IMR-90 (cell line): ENCODE measurements around the gene FAM168A. TPM values are rescaled to one million over a fixed set of nuclear protein-coding genes. Genes with fewer than 3 reads are reported as not detected.

ENCODE experiments used
- ATAC-seq: fragments of 200-7000 bp; cut with Tn5 transposase; 2 replicates; pipeline ENCODE4 v1.9.1; 2020; ENCODE audit warnings: low read depth, mild to moderate bottlenecking, moderate library complexity
- BruUV-seq: library from RNA; stranded (reverse); fragments of 400-500 nt; replicated peaks from 2 replicates; lab custom pipeline; 2021; lab: Mats Ljungman, UMichigan
- CTCF ChIA-PET: fragments of 300-600 bp; formaldehyde crosslinking; extraction: SDS; loops from one replicate; lab custom pipeline; 2021; ENCODE audit warnings: antibody characterized with exemption; lab: Yijun Ruan, JAX
- POLR2A ChIA-PET: fragments of 300-600 bp; sonication (Branson Sonifier 250); formaldehyde crosslinking; loops from one replicate; lab custom pipeline; 2022; ENCODE audit warnings: antibody characterized with exemption; ENCODE audit not compliant: unreplicated experiment; lab: Charles Lee
- DNase-seq: peaks from one replicate; pipeline ENCODE4 v3.0.0; 2013
- H2AFZ ChIP-seq: replicated peaks from 2 replicates; pipeline ENCODE3; 2013; ENCODE audit warnings: low read length, mild to moderate bottlenecking; ENCODE audit not compliant: poor library complexity
- H2AK5ac ChIP-seq: 2 replicates; pipeline ENCODE4 v1.6.1; 2013; ENCODE audit warnings: low read depth, low read length, inconsistent platforms
- H2AK9ac ChIP-seq: replicated peaks from 2 replicates; pipeline ENCODE3; 2013; ENCODE audit warnings: mild to moderate bottlenecking, low read depth, low read length, moderate library complexity; ENCODE audit not compliant: poor library complexity
- H2BK120ac ChIP-seq: 2 replicates; pipeline ENCODE4 v1.6.1; 2013; ENCODE audit warnings: low read depth, low read length, inconsistent platforms
- H2BK15ac ChIP-seq: 3 replicates; pipeline ENCODE4 v1.6.1; 2013; ENCODE audit warnings: low read depth, low read length, inconsistent platforms
- H2BK20ac ChIP-seq: 2 replicates; pipeline ENCODE4 v1.6.1; 2013; ENCODE audit warnings: low read depth, mild to moderate bottlenecking, inconsistent platforms, low read length, moderate library complexity
- H2BK5ac ChIP-seq: 2 replicates; pipeline ENCODE4 v1.6.1; 2013; ENCODE audit warnings: mild to moderate bottlenecking, low read depth, low read length, inconsistent platforms; ENCODE audit not compliant: poor library complexity, severe bottlenecking
- H3K14ac ChIP-seq: replicated peaks from 2 replicates; pipeline ENCODE4 v1.6.1; 2013; ENCODE audit warnings: low read depth, low read length, inconsistent platforms
- H3K18ac ChIP-seq: 2 replicates; pipeline ENCODE4 v1.6.1; 2013; ENCODE audit warnings: low read depth, low read length, control low read depth
- H3K23ac ChIP-seq: 2 replicates; pipeline ENCODE4 v1.6.1; 2013; ENCODE audit warnings: low read depth, low read length, inconsistent platforms
- H3K27ac ChIP-seq: 2 replicates; pipeline ENCODE4 v1.5.1; 2013; ENCODE audit warnings: mild to moderate bottlenecking, control low read depth, low read length; ENCODE audit not compliant: insufficient read depth
- H3K27me3 ChIP-seq: 2 replicates; pipeline ENCODE4 v1.6.1; 2013; ENCODE audit warnings: low read length; ENCODE audit not compliant: control insufficient read depth, insufficient read depth
- H3K36me3 ChIP-seq: 2 replicates; pipeline ENCODE4 v1.6.1; 2013; ENCODE audit warnings: low read length, mixed read lengths; ENCODE audit not compliant: control insufficient read depth, insufficient read depth
- H3K4ac ChIP-seq: 2 replicates; pipeline ENCODE4 v1.6.1; 2013; ENCODE audit warnings: low read depth, low read length, inconsistent platforms
- H3K4me1 ChIP-seq: 2 replicates; pipeline ENCODE4 v1.6.1; 2013; ENCODE audit warnings: low read length, mixed read lengths; ENCODE audit not compliant: control insufficient read depth, insufficient read depth
- H3K4me2 ChIP-seq: 2 replicates; pipeline ENCODE4 v1.6.1; 2013; ENCODE audit warnings: low read depth, mild to moderate bottlenecking, control low read depth, low read length, moderate library complexity
- H3K4me3 ChIP-seq: 2 replicates; pipeline ENCODE4 v1.5.1; 2013; ENCODE audit warnings: low read depth, mild to moderate bottlenecking, control low read depth, low read length, moderate library complexity; ENCODE audit not compliant: insufficient read depth
- H3K56ac ChIP-seq: 2 replicates; pipeline ENCODE4 v1.6.1; 2013; ENCODE audit warnings: low read length, inconsistent platforms; ENCODE audit not compliant: insufficient read depth; ENCODE audit errors: extremely low read depth
- H3K79me1 ChIP-seq, 2 experiments: 2 replicates each; pipeline ENCODE4 v1.6.1; 2013; ENCODE audit warnings: low read length in 2 of 2, inconsistent platforms in 1 of 2, low read depth in 1 of 2
- H3K9ac ChIP-seq: 2 replicates; pipeline ENCODE4 v1.6.1; 2013; ENCODE audit warnings: low read depth, low read length, control low read depth
- H3K9me1 ChIP-seq: 2 replicates; pipeline ENCODE4 v1.6.1; 2013; ENCODE audit warnings: low read length, inconsistent platforms; ENCODE audit not compliant: insufficient read depth
- H3K9me3 ChIP-seq: 2 replicates; pipeline ENCODE4 v1.6.1; 2013; ENCODE audit warnings: low read length; ENCODE audit not compliant: control insufficient read depth, insufficient read depth
- H4K20me1 ChIP-seq: 2 replicates; pipeline ENCODE4 v1.6.1; 2013; ENCODE audit warnings: low read length, inconsistent platforms; ENCODE audit not compliant: insufficient read depth
- H4K5ac ChIP-seq: 2 replicates; pipeline ENCODE4 v1.6.1; 2013; ENCODE audit warnings: mild to moderate bottlenecking, low read depth, low read length, control low read depth
- H4K8ac ChIP-seq, 2 experiments: 2 replicates each; pipeline ENCODE4 v1.6.1; 2013; ENCODE audit warnings: low read depth in 2 of 2, low read length in 2 of 2, control low read depth in 1 of 2, inconsistent platforms in 1 of 2
- H4K91ac ChIP-seq: 2 replicates; pipeline ENCODE4 v1.6.1; 2013; ENCODE audit warnings: low read depth, low read length, inconsistent platforms; ENCODE audit not compliant: insufficient read depth
- BHLHE40 ChIP-seq: fragments of 150-350 bp; IDR thresholded peaks from 2 replicates; pipeline ENCODE4 v1.6.1; 2016; ENCODE audit warnings: mild to moderate bottlenecking, low read depth, low read length
- CEBPB ChIP-seq: IDR thresholded peaks from 2 replicates; pipeline ENCODE4 v1.6.1; 2012; ENCODE audit warnings: low read depth, low read length, improper control_type of control experiment
- CHD1 ChIP-seq: IDR thresholded peaks from 2 replicates; pipeline ENCODE4 v1.6.1; 2012; ENCODE audit warnings: low read depth, low read length, improper control_type of control experiment
- FOS ChIP-seq: fragments of 150-350 bp; IDR thresholded peaks from 2 replicates; pipeline ENCODE4 v1.6.1; 2016; ENCODE audit warnings: low read depth, low read length
- MAFK ChIP-seq: IDR thresholded peaks from 2 replicates; pipeline ENCODE4 v1.6.1; 2012; ENCODE audit warnings: low read depth, low read length, improper control_type of control experiment
- MAZ ChIP-seq: IDR thresholded peaks from 2 replicates; pipeline ENCODE4 v1.6.1; 2012; ENCODE audit warnings: low read depth, mild to moderate bottlenecking, low read length, improper control_type of control experiment, moderate library complexity, borderline replicate concordance
- MXI1 ChIP-seq: IDR thresholded peaks from 2 replicates; pipeline ENCODE4 v1.6.1; 2012; ENCODE audit warnings: low read depth, mild to moderate bottlenecking, low read length, moderate library complexity, borderline replicate concordance
- NFE2L2 ChIP-seq: fragments of 150-350 bp; IDR thresholded peaks from 2 replicates; pipeline ENCODE4 v1.6.1; 2016; ENCODE audit warnings: low read depth, mild to moderate bottlenecking, low read length
- POLR2A ChIP-seq: IDR thresholded peaks from 2 replicates; pipeline ENCODE4 v1.6.1; 2012; ENCODE audit warnings: mild to moderate bottlenecking, low read depth, low read length
- RAD21 ChIP-seq: IDR thresholded peaks from 2 replicates; pipeline ENCODE4 v1.6.1; 2012; ENCODE audit warnings: low read length, improper control_type of control experiment
- RCOR1 ChIP-seq: IDR thresholded peaks from 2 replicates; pipeline ENCODE4 v1.6.1; 2012; ENCODE audit warnings: mild to moderate bottlenecking, low read length, improper control_type of control experiment; ENCODE audit not compliant: insufficient replicate concordance
- RFX5 ChIP-seq: IDR thresholded peaks from 2 replicates; pipeline ENCODE4 v1.8.0; 2012; ENCODE audit warnings: low read depth, mild to moderate bottlenecking, low read length, moderate library complexity
- SMC3 ChIP-seq: fragments of 150-350 bp; IDR thresholded peaks from 2 replicates; pipeline ENCODE4 v1.6.1; 2016; ENCODE audit warnings: low read depth, mild to moderate bottlenecking, antibody characterized with exemption, low read length, moderate library complexity
- WGBS, 2 experiments: methylation state at CpG; one replicate each; pipeline versions ENCODE4 v1.1.5 to v1.1.7; 2013; ENCODE audit warnings: missing lambda C conversion rate in 2 of 2; ENCODE audit not compliant: insufficient read length in 1 of 2; ENCODE audit errors: extremely low coverage in 2 of 2; 5-methylcytosine and 5-hydroxymethylcytosine counted together
- dilution Hi-C: fragments of 300-500 bp; cut with HindIII; formaldehyde crosslinking; loops from one replicate; pipeline ENCODE4 v1.14.3; 2018; ENCODE audit warnings: low sequenced_read_pairs; ENCODE audit not compliant: unreplicated experiment
- in situ Hi-C: fragments of 300-500 bp; cut with MboI; formaldehyde crosslinking; loops from 3 replicates; pipeline ENCODE4 v1.14.3; 2019; ENCODE audit warnings: low sequenced_read_pairs, inconsistent platforms, mixed read lengths
- intact Hi-C: fragments of 100-400 bp; cut with micrococcal nuclease; formaldehyde crosslinking; loops from 2 replicates; pipeline ENCODE4 v1.10.0; 2022
- polyA plus RNA-seq, 3 experiments: library from polyadenylated mRNA; depleted of rRNA; stranded (reverse); fragments of >200 nt; gene quantifications; 2 replicates each; pipeline ENCODE4 v1.2.3, GENCODE V29; 2012; ENCODE audit warnings: low replicate concordance in 1 of 3
- total RNA-seq: library from RNA; depleted of rRNA; stranded (reverse); fragments of >200 nt; gene quantifications from 2 replicates; pipeline ENCODE4 v1.2.3, GENCODE V29; 2012
- TF ChIP-seq, protein P1 (sequence below): fragments of 150-350 bp; IDR thresholded peaks from 2 replicates; pipeline ENCODE4 v1.6.1; 2017; ENCODE audit warnings: mild to moderate bottlenecking, antibody characterized with exemption, low read length, low read depth
- TF ChIP-seq, protein P2 (sequence below): conservative IDR thresholded peaks from 2 replicates; pipeline ENCODE4 v1.5.1; 2012; ENCODE audit warnings: mild to moderate bottlenecking, low read depth, low read length, improper control_type of control experiment
- TF ChIP-seq, protein P3 (sequence below): fragments of 150-350 bp; IDR thresholded peaks from 2 replicates; pipeline ENCODE4 v1.6.1; 2016; ENCODE audit warnings: low read depth, mild to moderate bottlenecking, low read length, moderate library complexity, borderline replicate concordance

Gene FAM168A
- total and polyA plus RNA-seq, 2 of the 4 experiments (the other 2 are of a cell fraction): 13.1 to 22.8 TPM

DNA sequence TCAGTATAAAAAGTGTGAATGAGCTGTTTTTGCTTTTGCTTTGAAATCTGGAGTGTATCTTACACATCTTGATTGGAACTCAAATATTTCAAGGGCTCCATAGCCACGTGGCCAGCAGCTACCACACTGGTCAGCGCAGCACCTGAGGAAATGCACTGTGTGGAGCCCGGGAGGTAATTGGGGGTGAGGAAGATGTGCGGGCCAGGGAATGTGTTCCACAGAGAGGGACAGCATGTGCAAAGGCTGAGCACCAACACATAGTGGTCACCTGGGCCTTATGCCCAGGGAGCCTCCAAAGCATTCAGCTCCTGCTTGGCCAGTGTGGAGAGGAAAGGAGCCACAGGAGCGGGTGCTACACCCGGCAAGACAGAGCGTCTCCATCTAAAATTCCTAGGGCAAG is 200.9 kb downstream of the FAM168A start:
- Histone ChIP-seq H3K14ac (no peak overlapping the region), H3K9me3 (no peaks in the 10 kb centered on the region), H3K27me3 (no peaks in the 10 kb centered on the region), H3K27ac (no peak overlapping the region), H4K8ac (no peak overlapping the region), H3K36me3 (peaks cover 4% of the 10 kb centered on the region; the same call in 1 of the 2 replicates), H2AFZ (no peak overlapping the region), H4K20me1 (peaks cover 8% of the 10 kb centered on the region), H2BK20ac (no peak overlapping the region), H2BK15ac (no peak overlapping the region), H3K9me1 (no peaks in the 10 kb centered on the region; the same call in none of the 2 replicates), H2BK5ac (no peak overlapping the region), H3K4me2 (no peak overlapping the region), H3K79me1 (peaks cover 0 to 10% of the 10 kb centered on the region in 2 experiments; a peak in 1 of 4 replicates), H3K18ac (no peak overlapping the region), H3K4me3 (no peak overlapping the region), H2AK5ac (no peak overlapping the region), H3K9ac (no peak overlapping the region), H2BK120ac (no peak overlapping the region), H3K4me1 (peaks cover 6% of the 10 kb centered on the region; the same call in 1 of the 2 replicates), H3K4ac (no peak overlapping the region), H2AK9ac (no peak overlapping the region), H4K5ac (no peak overlapping the region), H3K56ac (no peak overlapping the region), H4K91ac (no peak overlapping the region), H3K23ac (no peak overlapping the region)
- ChIA-PET POLR2A (interaction anchor here (0.6 kb wide), 1 partner anchor 78 kb away, joined by 3 read pairs; no protein-coding TSS in a partner anchor), CTCF (no interaction called here)
- DNase-seq: no peak
- intact Hi-C loops (no loop called here), dilution Hi-C loops (no loop called here), in situ Hi-C loops (no loop called here)
- TF ChIP-seq, protein P1, sequence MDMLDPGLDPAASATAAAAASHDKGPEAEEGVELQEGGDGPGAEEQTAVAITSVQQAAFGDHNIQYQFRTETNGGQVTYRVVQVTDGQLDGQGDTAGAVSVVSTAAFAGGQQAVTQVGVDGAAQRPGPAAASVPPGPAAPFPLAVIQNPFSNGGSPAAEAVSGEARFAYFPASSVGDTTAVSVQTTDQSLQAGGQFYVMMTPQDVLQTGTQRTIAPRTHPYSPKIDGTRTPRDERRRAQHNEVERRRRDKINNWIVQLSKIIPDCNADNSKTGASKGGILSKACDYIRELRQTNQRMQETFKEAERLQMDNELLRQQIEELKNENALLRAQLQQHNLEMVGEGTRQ: no peak
- TF ChIP-seq CHD1 (no peak), MAZ (no peak), MXI1 (no peak), CEBPB (no peak), BHLHE40 (no peak), RAD21 (no peak), SMC3 (no peak), NFE2L2 (no peak), POLR2A (no peak), FOS (no peak), RCOR1 (no peak), MAFK (no peak), RFX5 (no peak)
- TF ChIP-seq, protein P2, sequence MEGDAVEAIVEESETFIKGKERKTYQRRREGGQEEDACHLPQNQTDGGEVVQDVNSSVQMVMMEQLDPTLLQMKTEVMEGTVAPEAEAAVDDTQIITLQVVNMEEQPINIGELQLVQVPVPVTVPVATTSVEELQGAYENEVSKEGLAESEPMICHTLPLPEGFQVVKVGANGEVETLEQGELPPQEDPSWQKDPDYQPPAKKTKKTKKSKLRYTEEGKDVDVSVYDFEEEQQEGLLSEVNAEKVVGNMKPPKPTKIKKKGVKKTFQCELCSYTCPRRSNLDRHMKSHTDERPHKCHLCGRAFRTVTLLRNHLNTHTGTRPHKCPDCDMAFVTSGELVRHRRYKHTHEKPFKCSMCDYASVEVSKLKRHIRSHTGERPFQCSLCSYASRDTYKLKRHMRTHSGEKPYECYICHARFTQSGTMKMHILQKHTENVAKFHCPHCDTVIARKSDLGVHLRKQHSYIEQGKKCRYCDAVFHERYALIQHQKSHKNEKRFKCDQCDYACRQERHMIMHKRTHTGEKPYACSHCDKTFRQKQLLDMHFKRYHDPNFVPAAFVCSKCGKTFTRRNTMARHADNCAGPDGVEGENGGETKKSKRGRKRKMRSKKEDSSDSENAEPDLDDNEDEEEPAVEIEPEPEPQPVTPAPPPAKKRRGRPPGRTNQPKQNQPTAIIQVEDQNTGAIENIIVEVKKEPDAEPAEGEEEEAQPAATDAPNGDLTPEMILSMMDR: no peak
- TF ChIP-seq, protein P3, sequence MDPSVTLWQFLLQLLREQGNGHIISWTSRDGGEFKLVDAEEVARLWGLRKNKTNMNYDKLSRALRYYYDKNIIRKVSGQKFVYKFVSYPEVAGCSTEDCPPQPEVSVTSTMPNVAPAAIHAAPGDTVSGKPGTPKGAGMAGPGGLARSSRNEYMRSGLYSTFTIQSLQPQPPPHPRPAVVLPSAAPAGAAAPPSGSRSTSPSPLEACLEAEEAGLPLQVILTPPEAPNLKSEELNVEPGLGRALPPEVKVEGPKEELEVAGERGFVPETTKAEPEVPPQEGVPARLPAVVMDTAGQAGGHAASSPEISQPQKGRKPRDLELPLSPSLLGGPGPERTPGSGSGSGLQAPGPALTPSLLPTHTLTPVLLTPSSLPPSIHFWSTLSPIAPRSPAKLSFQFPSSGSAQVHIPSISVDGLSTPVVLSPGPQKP: no peak
- ATAC-seq: no peak
- no TSS peak for BruUV-seq
- WGBS, 2 experiments: no CpG with 5 or more reads among the region's 7 CpGs
